WERI-Rb-1 (cell line): ENCODE measurements around the gene HMGA1.

ENCODE experiments used
- DNase-seq: peaks from one replicate; pipeline ENCODE4 v3.0.0-alpha.2; 2020
- H3K27ac ChIP-seq: fragments of 250-450 bp; sonication (Bioruptor Pico); 2 replicates; pipeline ENCODE4 v1.5.1; 2020; ENCODE audit warnings: mild to moderate bottlenecking, moderate library complexity
- H3K27me3 ChIP-seq: fragments of 250-450 bp; sonication (Bioruptor Pico); 2 replicates; pipeline ENCODE4 v1.5.1; 2021; ENCODE audit warnings: mild to moderate bottlenecking, low read depth, moderate library complexity; ENCODE audit not compliant: insufficient read depth, severe bottlenecking
- H3K36me3 ChIP-seq: fragments of 250-450 bp; sonication (Bioruptor Pico); 2 replicates; pipeline ENCODE4 v1.5.1; 2020; ENCODE audit warnings: mild to moderate bottlenecking, moderate library complexity
- H3K4me3 ChIP-seq: 2 replicates; pipeline ENCODE4 v1.5.1; 2011; ENCODE audit warnings: low read depth, mild to moderate bottlenecking, control low read depth, low read length
- H3K9me3 ChIP-seq: fragments of 250-450 bp; sonication (Bioruptor Pico); 2 replicates; pipeline ENCODE4 v1.5.1; 2021; ENCODE audit warnings: mild to moderate bottlenecking, moderate library complexity; ENCODE audit not compliant: severe bottlenecking
- TF ChIP-seq, protein P1 (sequence below): IDR thresholded peaks from 2 replicates; pipeline ENCODE4 v1.5.1; 2011; ENCODE audit warnings: low read depth, mild to moderate bottlenecking, control low read depth, inconsistent platforms, low read length

The HMGA1 gene, protein sequence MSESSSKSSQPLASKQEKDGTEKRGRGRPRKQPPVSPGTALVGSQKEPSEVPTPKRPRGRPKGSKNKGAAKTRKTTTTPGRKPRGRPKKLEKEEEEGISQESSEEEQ

DNA sequence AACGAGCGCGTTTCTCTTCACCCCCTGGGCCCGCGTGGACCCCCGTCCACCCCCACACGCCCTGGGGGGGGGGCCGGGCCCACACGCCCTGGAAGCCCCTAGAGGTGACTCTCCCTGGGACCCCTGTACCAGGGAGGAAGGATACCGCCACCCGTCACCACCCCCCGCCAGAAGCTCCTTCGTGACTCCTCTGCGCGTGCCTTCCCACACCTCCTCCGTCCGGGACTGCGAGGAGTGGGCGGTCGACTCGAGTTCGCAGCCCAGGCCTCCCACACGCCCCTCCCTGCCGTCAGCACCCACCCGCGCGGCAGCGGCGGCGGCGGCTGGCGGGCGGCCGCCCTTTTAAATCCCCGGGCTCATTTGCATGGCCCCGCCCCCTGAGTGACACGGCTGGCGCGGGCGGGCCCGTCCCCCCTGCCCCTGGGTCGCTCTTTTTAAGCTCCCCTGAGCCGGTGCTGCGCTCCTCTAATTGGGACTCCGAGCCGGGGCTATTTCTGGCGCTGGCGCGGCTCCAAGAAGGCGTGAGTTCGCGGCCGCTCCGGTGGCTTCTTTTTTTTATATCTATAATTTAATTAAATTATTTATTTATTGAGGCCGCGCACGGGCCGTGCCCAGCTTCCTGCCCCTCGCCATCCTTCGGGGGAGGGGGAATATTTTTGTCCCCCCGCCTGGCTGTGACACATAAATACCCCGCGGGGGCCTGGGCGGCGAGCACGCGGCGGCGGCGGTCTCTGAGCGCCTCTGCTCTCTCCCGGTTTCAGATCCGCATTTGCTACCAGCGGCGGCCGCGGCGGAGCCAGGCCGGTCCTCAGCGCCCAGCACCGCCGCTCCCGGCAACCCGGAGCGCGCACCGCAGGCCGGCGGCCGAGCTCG lies at the start of gene HMGA1:
TSS of gene HMGA1 (plus strand) at position 431 of the 873 bp plus-strand sequence. CDS start 3,908 bp downstream, outside the sequence.
- peak within 1 kb of the TSS; percentile 99 for H3K27ac ChIP-seq
- TF ChIP-seq, protein P1, sequence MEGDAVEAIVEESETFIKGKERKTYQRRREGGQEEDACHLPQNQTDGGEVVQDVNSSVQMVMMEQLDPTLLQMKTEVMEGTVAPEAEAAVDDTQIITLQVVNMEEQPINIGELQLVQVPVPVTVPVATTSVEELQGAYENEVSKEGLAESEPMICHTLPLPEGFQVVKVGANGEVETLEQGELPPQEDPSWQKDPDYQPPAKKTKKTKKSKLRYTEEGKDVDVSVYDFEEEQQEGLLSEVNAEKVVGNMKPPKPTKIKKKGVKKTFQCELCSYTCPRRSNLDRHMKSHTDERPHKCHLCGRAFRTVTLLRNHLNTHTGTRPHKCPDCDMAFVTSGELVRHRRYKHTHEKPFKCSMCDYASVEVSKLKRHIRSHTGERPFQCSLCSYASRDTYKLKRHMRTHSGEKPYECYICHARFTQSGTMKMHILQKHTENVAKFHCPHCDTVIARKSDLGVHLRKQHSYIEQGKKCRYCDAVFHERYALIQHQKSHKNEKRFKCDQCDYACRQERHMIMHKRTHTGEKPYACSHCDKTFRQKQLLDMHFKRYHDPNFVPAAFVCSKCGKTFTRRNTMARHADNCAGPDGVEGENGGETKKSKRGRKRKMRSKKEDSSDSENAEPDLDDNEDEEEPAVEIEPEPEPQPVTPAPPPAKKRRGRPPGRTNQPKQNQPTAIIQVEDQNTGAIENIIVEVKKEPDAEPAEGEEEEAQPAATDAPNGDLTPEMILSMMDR = 0 out of 2 replicates have a peak, but pooled peaks have one; percentile 1
- DNase-seq = peak; percentile 98
- H3K9me3 ChIP-seq = no peaks in the 10 kb centered on the region
- peak within 1 kb of the TSS; percentile 95 for H3K4me3 ChIP-seq
- H3K27me3 ChIP-seq = no peaks in the 10 kb centered on the region
- peaks cover 40% of the 10 kb centered on the region for H3K36me3 ChIP-seq

DNA sequence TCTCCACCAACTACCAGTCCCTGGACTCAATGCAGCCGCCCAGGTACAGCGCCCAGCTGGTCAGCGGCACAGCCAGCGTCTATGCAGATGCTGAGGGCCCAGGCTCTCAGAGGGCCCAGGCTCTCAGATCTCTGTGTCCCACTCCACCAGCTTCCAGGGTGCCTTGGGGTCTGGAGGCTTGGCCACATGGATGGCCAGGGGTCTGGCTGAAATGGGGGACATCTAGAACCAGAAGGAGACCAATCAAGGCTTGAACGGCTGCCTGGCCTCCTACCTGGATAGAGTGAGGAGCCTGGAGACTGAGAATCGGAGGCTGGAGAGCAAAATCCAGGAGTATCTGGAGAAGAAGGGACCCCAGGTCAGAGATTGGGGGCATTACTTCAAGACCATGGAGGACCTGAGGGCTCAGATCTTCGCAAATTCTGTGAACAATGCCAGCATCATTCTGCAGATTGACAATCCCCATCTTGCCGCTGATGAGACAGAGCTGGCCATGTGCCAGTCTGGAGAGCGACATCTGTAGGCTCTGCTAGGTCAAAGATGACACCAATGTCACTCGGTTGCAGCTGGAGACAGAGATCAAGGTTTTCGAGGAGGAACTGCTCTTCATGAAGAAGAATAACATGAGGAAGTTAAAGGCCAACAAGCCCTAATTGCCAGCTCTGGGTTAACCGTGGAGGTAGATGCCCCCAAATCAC lies 46.7 kb upstream of the HMGA1 start:
- Histone ChIP-seq H3K27ac (no peak overlapping the region), H3K36me3 (no peaks in the 10 kb centered on the region), H3K27me3 (no peaks in the 10 kb centered on the region), H3K9me3 (no peaks in the 10 kb centered on the region), H3K4me3 (no peak overlapping the region)
- TF ChIP-seq, protein P1 = no peak
- no peak for DNase-seq

DNA sequence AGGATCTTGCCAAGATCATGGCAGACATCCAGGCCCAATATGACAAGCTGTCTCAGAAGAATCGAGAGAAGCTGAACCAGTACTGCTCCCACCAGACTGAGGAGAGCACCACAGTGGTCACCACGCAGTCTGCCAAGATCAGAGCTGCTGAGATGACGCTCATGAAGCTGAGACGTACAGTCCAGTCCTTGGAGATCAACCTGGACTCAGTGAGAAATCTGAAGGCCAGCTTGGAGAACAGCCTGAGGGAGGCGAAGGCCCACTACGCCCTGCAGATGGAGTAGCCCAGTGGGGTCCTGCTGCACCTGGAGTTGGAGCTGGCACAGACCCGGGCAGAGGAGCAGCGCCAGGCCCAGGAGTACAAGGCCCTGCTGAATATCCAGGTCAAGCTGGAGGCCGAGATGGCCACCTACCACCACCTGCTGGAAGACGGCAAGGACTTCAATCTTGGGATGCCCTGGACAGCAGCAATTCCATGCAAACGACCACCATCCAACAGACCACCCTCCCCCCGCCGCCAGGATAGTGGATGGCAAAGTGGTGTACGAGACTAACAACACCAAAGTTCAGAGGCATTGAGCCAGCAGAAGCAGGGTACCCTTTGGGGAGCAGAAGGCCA lies 46.1 kb upstream of the HMGA1 start:
- Histone ChIP-seq H3K27ac (no peak overlapping the region), H3K27me3 (no peaks in the 10 kb centered on the region), H3K4me3 (no peak overlapping the region), H3K9me3 (no peaks in the 10 kb centered on the region), H3K36me3 (no peaks in the 10 kb centered on the region)
- TF ChIP-seq, protein P1 = peak; percentile 86
- peak; percentile 76 for DNase-seq

DNA sequence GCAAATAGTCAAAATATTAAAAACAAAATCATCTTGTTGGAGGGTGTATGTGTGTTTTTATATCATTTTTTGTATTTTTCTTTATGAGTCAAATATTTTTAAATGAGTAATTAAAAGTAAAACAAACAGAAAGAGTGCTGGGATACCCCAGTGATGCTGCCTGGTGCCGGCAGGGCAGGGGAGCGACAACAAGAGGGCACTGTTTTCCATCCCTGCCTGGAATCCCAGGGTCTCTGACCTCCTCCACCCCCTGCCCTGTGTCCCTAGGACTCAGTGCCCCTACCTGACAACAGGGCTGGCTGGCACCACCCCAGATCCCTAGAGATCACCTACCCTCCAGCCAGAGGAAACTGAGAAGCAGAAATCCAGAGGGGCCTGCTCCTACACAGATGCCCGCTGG lies 41.9 kb upstream of the HMGA1 start:
- Histone ChIP-seq H3K4me3 (no peak overlapping the region), H3K27me3 (no peaks in the 10 kb centered on the region), H3K9me3 (no peaks in the 10 kb centered on the region), H3K27ac (no peak overlapping the region), H3K36me3 (no peaks in the 10 kb centered on the region)
- TF ChIP-seq, protein P1 = peak; percentile 63
- DNase-seq = no peak

DNA sequence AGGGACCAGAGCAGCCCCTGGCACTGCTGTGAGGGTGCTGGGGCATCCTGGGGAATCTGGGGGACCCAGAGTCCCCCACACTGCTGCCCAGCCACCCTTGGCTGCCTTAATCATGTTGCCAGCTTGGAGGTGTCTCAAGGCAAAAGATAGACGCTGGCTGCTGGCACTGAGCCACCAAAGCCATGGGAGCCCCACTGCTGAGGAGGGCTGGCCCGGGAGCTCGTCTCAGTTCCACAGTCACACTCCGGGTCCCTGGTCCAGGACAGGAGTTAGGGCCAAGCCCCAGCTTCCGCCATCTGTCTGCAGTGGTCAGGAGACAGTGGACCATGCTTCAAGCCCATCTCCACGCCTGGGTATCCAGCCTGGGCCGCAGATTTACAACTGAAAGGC lies 41.0 kb upstream of the HMGA1 start:
- Histone ChIP-seq H3K27ac (peak overlapping the region; percentile 7; the same call in 1 of the 2 replicates), H3K36me3 (no peaks in the 10 kb centered on the region), H3K27me3 (no peaks in the 10 kb centered on the region), H3K4me3 (peak overlapping the region; percentile 19; the same call in 1 of the 2 replicates), H3K9me3 (no peaks in the 10 kb centered on the region)
- TF ChIP-seq, protein P1 = no peak
- no peak for DNase-seq
